Measurements from ENCODE around the gene FMN2.

The FMN2 gene

DNA sequence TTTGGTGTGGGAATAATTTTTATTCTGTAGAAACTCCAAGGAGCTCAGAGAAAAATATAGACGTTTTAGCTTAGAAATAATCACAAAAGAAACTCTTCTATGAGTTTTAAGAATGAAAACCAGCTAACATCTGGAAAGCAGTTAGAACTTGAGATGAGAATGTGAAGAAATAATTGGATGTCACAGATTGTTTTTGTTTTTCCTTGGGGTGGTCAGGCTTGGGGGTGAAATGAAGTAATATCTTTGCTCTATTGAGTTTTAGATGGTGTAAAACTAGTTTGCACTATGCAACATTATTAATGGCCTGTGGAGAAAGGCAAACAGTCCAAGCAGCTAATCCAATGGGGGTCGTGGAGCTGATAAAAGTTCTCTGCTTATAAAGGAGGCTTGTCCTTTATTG is 101.2 kb downstream of the FMN2 start:
- no peak for DNase-seq (ENCODE audit: low read depth in 2 of 2, low spot score in 1 of 2)

DNA sequence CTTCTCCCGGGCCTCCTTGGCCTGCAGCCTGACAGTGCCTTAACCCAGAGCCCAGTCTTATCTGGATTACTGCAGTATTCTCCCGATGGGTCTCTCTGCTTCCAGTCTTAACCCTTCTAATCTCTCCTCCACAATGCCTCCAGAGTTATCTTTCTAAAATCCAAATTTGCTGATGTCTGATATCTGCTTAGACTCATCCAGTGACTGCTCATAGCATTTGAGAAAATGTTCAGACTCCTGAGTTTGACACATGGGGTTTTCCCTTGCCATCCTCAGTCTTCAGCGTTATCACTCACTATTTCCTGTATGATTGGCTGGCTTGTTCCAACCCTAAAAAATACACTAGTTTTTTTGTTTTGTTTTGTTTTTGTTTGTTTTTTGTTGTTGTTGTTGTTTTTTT is 102.0 kb downstream of the FMN2 start:
- no peak for DNase-seq (ENCODE audit: low read depth in 2 of 2, low spot score in 1 of 2)

DNA sequence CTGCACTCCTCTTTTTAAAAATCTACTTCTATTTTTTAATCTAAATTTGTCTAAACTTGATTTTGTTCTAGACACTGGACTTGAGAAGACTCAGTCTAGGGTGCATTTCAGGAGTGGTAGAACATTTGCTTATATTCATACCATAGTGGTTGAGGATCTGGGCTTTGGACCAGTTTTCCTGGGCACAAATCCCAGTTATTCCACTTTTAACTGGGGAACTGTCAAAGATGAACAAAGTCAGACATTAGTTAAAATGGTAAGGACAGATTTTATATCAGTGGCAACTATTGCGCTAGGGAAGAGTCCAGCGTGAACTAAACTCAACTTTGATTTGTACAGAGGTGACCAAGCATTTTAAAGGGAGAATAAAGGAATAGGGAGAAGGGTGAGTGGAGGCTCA is 102.4 kb downstream of the FMN2 start:
- no peak for DNase-seq (ENCODE audit: low read depth in 2 of 2, low spot score in 1 of 2)

DNA sequence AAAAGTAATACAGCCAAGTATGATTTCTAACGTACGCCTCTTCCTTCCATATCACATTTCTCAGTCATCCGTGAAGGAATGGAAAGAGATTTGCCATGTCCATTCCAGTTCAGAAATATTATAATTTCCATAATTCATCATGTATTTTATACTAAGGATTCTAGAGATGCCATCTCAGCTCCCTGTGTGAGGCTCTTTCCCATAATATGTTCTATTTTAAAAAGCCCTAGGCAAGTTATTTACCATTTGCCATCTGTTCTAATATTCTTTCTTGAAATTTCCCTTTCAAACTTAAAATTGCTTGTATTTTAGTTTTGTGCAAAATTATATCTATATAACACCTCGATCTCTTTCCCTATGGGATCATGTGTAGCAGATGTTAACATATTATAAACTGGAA is 106.7 kb downstream of the FMN2 start:
- DNase-seq (ENCODE audit: low read depth in 2 of 2, low spot score in 1 of 2): no peak

DNA sequence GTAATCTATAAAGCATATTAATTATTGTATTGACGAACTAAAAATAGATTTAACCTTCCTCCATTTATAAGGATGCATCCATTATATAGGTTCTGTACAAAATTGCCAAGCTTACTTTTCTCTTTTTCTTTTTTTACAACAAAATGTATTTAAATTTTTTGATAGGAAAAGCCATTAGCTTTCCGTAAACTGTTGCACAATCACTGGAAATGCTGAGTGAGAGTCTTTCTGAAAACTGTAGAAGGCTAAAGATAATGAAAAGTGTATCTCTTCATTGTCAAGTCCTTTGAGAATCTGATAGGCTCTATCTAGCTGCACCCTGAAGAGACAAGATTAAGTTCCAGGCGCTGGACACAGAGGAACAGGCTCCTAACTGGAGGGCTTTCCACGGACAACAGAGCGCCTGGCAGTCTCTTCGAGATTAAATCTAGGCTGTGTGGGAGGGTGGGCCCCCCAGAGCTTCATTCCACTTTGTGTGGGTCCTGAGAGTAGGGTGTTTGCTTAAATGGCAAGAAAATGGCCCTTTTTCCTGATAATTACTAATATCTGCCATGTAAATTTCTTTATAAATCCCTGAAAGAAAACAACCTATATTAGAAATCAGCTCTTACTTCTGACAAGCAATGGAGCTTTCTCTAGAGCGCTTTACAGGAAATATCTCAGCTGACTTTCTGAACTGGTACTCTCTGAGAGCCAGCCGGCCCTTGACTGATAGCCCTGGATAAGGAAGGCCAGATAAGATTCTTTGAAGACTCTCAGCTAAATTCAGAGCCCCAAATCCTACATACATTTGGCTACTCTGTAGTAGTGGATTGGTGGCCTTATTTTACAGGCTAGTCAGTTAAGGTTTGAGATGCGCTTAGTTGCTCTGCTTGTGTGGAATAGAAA is 108.3 kb downstream of the FMN2 start:
- DNase-seq (ENCODE audit: low read depth in 2 of 2, low spot score in 1 of 2): no peak

DNA sequence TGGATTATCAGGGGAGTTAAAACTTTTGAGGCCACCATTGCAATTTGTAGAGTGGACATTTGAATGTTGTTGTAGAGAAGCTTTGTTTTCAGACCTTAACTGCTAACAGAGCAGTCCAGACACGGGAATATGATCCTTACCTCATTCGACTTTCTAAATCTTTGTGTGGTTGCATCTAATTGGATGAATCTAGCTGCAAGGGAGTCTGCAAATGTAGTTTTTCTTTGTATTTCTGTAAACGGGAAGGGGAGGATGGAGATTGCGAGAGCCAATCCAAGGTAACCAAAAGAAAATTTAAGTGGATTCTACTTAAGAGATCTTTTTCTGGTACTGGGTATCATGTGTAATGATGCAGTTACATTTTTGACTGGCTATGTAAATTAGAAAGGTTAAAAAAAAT is 110.2 kb downstream of the FMN2 start:
- no peak for DNase-seq (ENCODE audit: low read depth in 2 of 2, low spot score in 1 of 2)

DNA sequence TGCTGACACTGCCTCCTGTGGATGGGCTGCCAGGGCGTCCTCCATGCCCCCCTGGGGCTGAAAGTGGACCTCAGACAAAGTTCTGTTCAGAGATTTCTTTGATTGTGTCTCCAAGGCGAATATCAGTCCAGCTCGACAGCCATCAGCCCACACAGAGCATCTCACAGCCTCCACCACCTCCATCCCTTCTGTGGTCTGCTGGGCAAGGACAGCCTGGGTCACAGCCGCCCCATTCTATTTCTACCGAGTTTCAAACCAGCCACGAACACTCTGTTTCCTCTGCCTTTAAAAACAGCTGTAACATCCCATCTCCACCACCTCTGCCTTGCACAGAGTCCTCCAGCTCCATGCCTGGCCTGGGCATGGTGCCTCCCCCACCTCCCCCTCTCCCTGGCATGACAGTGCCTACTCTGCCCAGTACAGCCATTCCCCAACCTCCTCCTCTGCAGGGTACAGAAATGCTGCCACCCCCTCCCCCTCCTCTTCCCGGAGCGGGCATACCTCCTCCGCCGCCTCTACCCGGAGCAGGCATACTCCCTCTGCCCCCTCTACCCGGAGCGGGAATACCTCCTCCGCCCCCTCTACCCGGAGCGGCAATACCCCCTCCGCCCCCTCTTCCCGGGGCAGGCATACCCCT is 115.5 kb downstream of the FMN2 start:
- no peak for DNase-seq (ENCODE audit: low read depth in 2 of 2, low spot score in 1 of 2)

DNA sequence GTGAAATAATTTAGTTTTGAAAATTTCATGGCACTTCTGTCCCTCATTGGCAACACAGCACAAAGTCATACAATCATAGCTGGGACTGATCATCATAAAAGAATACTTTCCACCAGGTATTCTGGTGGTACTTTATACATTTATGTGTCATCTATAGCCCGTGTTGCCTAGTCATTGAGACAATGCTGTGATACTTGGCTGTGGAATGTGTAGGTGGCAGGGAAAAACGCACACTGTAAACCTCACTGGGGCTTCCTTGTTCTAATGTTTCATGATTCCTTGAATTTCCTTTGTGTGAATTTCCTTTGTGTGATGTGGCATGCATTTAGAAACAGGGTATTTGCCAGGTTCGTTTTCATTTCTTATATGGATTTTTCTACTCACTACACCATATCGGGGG is 118.3 kb downstream of the FMN2 start:
- no peak for DNase-seq (ENCODE audit: low read depth in 2 of 2, low spot score in 1 of 2)

DNA sequence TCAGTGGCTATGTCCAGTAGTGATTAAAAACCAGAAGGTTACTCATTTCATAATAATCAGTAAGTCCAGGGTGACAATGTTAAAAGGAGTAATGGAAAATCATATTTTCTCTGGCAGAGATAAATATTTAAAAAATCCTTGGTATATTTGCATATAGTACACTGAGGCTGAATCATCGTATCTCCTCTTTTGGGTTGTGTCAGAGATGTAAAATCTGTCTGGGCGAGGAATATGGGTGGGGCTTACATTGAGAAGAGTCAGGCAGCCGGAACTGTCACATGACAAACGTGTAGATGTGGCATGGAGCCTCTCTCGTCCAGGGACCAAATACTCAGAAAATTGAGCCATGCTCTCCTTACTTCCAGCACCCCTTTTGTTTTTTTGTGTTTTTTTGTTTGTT is 120.9 kb downstream of the FMN2 start:
- DNase-seq (ENCODE audit: low read depth in 2 of 2, low spot score in 1 of 2): no peak

DNA sequence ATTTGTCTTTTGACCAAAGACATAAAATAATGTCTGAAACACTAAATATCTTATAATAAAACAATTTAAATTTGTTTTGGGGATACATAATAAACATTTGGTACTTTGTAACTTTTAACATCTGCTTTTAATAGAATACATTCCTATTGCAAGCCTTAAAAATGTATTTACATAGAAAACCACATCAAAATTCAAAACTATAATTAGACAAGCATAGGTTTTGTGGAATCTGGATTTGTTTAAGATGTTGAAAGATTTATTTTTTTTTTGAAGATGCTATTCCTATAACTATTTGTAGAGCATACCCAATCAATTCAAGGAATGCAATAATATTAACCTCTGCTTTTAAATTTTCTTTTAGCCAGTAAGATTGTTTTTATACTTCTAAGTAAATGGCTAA is 125.7 kb downstream of the FMN2 start:
- no peak for DNase-seq (ENCODE audit: low read depth in 2 of 2, low spot score in 1 of 2)

DNA sequence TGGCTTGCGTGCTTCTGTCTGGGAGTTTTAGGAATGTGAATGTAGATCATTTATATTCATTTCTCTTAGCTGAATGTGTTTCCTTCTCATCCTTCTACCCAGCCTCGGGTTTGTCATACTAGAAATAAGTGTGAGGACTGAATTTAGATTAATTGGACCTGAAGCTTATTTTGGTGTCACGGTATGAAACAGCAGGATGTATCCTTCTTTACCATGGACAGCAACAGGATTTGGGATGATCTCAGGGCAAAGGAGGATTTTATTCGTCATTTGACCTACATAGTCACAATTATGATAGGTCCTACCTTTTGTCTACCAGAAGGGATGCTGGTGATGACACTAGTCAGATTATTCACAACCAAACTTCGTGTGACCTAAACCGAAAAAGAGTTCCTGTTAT is 127.4 kb downstream of the FMN2 start:
- no peak for DNase-seq (ENCODE audit: low read depth in 2 of 2, low spot score in 1 of 2)

DNA sequence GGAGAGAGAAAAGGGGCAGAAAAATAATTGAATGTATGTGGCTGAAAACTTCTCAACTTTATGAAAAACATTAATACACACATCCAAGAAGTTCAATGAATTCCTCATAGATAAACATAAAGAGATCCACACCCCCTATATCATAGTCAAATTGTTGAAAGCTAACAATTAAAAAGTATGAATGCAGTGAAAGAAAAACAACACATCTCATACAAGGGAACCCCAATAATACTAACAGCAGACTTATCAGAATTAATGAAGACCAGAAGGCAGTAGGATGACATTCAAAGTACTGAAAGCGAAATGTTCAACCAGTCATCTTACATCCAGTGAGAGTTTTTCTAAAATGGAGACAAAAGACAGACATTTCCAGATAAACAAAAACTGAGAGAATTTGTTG is 134.4 kb downstream of the FMN2 start:
- no peak for DNase-seq (ENCODE audit: low read depth in 2 of 2, low spot score in 1 of 2)

DNA sequence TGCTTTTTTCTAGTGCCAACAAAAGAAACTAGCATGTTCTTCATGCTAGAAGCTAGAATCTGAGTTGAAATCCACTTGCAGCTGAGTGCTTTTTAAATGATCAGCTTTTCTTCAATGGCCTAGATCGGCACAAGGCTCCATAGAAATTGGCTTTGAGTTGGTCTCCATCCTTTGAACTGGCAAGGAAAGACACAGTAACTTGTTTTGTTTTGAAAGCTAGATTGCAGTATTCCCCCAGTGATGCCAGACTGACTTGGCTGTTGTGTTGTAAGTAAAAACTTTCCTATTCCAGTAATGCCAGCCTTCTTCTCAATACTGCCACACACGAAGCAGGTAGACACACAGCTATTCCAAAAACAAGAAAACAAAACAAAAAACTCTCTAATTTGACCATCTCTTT is 139.1 kb downstream of the FMN2 start:
- no peak for DNase-seq (ENCODE audit: low read depth in 2 of 2, low spot score in 1 of 2)

DNA sequence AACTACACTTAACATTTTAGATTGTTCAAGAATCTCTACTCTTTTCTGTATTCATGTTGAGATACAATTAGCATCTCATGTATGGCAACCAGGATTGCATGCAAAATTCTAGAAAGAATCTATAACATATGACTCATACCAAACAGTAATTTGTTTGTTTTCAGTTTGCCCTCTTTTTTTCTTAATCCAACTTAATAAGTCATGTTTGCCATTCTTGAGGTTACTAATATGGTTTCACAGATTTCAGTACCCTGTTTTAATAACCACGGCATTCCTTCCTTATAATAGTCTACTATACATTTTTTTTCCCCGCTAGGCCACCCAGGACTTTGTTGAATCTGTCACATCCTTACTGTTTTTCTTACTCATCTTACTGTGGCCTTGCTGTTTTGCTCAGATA is 140.8 kb downstream of the FMN2 start:
- DNase-seq (ENCODE audit: low read depth in 2 of 2, low spot score in 1 of 2): no peak

DNA sequence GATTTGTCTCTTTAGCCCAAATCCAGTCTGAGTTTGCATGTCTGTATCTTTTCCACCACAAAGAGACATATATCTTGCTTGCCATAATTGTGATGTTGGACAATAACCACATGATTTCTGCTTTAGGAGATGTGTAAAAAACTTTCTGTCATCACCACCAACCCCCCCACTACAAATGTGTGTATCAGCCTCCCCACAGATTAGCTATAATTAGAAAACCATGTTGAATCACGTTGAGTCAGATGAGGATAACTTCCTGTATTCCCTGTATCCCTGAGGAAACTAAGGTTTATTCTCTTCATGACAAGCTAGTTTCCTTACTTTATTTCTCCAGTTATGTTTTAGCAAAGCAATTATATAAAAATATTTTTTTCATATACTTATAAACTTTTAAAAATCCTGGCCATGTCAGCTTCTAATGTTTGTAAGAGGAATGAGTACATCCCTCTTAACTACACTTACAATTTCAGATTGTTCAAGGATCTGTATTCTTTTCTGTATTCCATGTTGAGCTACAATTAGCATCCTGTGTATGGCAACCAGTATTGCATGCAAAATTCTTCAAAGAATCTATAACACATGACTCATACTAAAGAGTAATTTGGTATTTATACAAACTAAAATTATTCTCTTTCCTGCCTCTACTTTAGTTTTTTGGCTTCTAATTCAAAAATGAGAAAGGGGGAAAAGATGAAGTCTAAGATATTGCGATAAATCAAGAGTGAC is 143.0 kb downstream of the FMN2 start:
- DNase-seq (ENCODE audit: low read depth in 2 of 2, low spot score in 1 of 2): no peak

DNA sequence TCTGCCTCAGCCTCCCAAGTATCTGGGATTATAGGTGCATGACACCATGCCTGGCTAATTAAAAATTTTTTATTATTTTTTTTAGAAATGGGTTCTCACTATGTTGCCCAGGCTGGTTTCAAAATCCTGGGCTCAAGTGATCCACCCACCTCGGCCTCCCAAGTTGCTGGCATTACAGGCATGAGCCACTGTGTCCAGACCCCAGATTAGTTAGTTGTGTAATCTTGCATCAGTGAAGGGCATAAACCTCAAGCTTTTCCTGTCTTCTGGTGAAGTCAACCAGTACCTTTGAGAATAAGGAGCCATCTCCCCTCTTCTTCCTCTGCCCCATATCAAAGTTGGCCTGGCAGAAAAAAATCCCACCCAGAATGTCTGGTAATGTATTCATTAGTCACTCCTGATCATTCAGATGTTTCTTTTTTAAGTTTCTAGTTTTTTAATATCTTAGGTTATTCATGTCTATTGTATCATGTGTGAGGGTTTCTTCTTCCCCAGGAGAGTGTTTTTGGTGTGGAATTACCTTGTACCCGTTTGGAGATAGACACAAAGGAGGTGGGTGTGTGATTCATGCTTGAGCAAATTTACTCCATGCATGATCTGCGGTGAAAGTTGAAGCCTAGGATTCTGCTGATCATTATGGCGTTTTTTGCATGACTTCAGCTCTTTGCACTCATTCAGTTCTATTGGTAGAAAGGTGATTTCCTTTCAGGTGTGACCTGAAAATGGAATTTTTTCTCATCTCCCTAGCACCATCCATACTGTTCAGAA is 144.0 kb downstream of the FMN2 start:
- no peak for DNase-seq (ENCODE audit: low read depth in 2 of 2, low spot score in 1 of 2)

DNA sequence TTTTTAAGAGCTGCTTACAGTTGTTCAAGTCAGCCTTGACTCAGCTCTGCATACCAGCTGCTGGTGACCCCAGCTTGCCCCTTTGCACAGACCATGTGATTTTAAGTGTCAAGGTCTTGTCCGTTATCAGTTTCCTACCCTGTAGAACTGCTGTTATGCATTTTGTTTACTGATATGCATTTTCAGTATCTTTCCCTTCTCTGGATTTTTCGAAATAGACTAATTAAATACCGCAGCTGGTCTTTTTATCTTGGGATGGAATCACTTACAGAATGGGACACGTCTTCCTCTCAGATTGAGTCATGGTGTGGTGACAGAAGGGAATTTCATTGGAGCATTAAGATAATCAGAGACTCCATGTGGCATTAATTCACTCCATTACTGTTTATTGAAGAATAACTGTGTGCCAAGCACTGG is 145.6 kb downstream of the FMN2 start:
- no peak for DNase-seq (ENCODE audit: low read depth in 2 of 2, low spot score in 1 of 2)

DNA sequence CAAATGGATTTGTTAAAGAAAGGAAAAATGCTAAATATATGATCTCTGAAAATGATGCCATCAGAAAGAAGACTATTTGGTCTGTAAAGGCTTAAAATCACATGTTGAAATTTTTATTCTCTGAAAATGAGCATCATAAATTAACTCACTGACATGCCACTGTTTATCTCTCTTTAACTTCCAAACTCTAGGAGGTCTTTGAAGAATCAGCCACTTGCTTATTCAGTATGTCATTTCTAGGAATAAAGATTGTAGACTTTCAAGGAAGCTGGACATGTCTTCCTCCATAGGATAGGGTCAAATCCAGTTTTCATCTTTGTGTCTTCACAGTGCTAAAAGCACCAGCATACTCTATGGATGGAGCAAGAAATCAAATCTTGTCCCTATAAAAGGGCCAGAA is 147.6 kb downstream of the FMN2 start:
- DNase-seq (ENCODE audit: low read depth in 2 of 2, low spot score in 1 of 2): no peak

DNA sequence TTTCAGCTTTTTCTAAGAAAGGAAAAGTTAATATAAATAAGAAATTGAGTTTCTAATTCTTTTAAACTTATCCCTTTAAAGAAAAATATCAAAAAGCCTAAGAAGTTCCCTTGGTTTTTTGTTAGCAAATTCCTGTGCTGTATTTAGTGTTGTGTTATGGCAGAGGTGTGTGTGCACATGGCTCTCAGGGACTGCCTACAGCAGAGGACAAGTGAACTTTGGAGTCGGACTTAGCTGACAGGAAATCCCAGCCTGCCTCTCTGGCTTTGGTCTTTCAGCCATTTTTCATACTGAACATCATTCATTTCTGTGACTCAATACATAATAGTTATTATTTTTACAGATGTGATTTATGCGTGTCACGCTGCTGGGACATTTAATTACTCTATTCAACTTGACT is 149.6 kb downstream of the FMN2 start:
- no peak for DNase-seq (ENCODE audit: low read depth in 2 of 2, low spot score in 1 of 2)

DNA sequence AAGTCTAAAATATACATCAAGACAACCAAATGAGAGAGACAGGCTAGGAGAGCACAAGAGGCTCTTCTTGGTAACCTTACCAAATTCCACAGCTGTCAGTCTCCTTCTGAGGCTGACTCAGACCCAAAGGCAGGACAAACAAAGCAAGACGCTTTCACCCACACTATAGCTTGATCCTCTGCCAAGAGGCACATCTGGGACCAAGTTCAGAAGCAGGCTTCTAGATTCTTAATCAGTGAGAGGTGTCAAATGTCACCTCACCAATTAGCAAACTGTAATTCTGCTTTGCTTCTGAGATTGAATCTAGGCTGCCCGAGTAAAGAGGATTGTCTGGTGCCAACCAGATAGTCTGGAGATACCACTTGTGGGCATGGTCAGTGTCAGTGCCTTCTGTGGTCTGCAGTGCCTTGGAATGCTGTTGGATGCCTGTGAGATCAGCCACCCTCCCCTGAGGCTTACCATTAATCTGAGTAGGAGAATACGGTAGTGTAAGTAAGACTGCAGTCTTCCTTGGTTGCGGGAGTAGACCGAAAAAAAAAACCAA is 151.0 kb downstream of the FMN2 start:
- no peak for DNase-seq (ENCODE audit: low read depth in 2 of 2, low spot score in 1 of 2)

DNA sequence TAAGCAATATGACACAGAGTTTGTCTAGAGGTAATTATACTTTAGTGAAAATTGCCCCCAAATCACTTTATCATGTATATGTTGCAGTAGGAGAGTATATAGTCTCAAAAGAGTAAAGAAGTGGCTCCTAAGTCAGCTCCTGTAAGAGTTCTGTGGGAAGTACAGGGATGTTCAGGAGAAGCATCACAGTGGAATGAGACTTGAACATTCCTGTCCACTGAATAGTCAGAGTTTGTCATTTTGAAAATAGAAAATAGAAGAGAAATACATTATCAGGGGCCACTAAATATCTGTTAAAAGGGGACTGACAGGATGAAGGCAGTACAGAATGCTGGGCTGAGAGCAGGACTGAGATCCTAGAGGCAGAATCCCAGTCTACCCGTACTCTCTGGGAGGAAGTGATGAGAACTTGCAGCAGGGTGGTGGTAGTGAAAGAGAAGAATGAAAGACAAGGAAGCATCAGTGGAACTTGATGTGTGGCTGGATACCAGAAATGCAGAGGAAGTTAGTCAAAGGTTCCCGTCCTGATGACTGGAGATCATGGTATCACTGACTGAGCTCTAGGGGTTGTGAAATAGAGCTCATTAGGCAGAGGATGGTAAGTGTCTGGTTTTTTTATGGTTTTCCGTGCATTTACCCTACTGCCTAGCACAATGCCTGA is 153.4 kb downstream of the FMN2 start:
- no peak for DNase-seq (ENCODE audit: low read depth in 2 of 2, low spot score in 1 of 2)
